ENCODE results near the gene DSEL.

- TF ChIP-seq CTCF (IDR thresholded peaks at IDR 0.05; ENCODE audit: insufficient read depth, low read depth, low read length): no peak
- TF ChIP-seq EZH2 (IDR thresholded peaks at IDR 0.05; ENCODE audit: insufficient read depth, low read length): no peak
These were observed 52.0 kb downstream of the DSEL start for GRCh38 chr18:67464499-67464898.
